Activated CD4-positive, alpha-beta T cell treated with anti-CD3 and anti-CD28 coated beads for 48 hours (primary cell): ENCODE results near the gene LGALS4.
"Not testable (repeated sequence)": the region's sequence is repeated elsewhere in the genome, so short reads cannot be mapped to it uniquely, and the experiment has no call there.

Source experiments
- DNase-seq: peaks from one replicate; pipeline ENCODE4 v3.0.0-alpha.2; 2020

Gene LGALS4

DNA sequence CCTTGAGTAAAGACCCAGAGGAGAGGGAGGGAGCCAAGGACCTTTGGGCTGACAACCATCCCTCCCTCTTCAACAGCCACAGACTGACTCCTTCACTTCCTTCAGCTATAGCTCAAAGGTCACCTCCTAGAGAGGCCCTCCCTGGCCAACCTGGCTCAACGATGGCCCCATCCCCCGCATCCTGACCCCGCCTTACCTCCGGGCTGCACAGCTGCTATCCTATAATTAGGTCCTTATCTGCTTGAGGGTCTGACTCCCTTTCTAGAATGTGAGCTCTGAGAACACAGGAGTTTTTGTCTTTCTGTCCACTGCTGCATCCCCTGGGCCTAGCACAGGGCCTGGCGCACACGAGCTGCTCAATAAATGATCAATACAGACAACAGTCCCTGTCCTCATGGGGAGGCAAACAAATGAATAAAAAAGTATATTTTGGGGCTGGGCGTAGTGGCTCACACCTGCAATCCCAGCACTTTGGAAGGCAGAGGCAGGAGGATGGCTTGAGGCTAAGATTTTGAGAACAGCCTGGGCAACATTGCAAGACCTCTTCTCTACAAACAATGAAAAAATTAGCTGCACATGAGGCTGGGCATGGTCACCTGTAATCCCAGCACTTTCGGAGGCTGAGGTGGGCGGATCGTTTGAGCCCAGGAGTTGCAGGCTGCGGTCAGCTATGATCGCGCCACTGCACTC, 6.6 kb upstream of the LGALS4 start:
- DNase-seq: no peak

DNA sequence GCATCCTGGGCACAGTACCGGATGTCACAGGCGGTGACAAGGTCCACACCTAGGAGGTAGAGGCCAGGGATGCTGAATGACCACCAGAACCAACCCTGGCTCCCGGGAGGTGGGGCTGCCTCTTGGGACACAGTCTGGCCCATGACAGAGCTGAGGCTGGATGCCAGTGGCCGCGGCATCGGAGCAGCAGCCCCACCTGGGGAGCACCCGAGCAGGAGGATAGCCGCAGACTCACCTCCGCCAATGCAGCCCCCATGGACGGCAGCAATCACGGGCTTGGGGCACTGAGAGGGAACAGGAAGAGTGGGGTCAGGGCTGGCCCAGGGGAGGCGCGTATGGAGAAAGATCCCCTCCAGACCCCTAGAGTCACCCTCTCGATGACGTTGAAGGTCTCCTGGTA, 4.3 kb upstream of the LGALS4 start:
- no peak for DNase-seq

DNA sequence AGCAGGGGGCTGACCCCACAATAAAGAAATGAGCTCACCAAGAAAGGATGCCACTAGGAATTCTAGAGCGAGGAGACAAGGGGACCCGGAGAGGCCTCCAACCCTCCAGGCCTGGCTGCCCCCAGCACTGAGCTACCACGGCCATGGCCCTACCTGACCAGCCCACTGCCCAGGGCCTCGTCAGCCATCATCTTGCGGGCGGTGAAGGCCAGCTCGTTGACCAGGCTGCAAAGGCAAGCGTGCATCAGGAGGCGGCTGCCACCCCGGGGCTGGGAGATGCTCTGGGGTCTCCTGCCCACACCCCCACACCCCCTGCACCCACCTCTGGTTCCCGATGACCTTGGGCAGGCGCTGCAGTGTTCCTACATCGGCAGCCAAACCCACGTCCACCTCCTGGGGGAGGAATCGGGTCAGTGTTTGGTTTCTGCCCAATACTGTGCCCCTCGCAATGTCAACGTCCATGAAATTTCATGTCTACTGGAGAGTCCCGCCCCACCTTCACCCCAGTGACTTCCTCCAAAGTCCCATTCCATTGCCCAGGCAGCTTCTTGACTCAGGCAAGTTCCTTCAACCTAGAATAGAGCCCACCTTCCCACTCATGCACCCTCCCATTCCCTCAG, 3.5 kb upstream of the LGALS4 start:
- no peak for DNase-seq

DNA sequence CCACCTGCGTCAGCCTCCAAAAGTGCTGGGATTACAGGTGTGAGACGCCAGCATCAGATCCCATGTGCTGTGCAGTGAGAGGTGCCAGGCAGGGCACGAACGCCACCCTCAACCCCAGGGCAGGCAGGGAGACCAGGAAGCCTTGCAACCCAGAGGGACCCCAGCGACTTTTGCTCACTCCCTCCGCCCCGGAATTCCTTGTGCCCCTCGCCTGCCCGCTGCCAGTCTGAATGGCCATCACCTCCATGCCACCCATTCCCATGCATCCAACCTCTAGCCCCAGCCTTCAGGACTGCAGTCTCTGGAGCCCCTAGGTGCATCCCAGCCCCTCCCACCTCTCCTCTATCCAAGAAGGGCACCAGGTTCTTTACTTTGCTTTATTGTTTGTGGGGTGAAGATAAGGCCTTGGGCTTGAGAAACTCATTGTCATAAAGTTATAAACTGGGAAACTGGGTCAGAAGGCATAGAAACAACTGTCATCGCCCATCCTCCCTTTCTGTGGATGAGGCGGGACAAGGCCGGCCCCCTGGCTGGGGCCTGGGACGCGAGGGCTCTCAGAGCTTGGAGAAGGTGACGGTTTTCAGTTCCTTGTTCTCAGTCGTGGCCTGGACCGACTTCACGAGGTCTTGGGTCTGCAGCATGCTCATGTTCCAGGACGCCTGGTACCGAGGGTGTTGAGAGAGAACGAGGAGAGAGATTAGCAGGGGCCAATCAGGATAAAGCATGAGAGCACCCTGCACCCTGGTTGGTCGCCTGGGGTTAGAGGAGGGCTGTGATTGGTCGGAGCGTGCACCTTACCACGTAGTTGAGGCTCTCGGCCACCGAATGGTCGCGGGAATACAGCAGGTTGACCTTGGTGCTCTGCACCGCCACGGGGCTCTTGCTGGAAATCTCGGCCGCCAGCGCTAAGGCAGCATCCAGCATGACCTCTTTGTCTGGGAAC, 2.6 kb upstream of the LGALS4 start:
- no peak for DNase-seq

DNA sequence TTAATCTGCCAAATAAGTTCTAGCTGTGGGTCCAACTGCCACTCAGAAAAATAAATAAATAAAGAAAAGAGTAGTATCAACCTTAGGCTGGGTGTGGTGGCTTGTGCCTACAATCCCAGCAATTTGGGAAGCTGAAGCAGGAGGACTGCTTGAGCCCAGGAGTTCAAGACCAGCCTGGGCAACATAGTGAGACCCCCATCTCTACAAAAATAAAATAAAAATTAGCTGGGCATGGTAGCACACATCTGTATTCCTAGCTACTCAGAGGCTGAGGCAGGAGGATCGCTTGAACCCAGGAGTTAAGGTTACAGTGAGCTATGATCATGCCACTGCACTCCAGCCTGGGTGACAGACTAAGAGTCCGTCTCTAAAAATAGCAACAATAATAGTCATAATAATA, 1.2 kb upstream of the LGALS4 start:
- not testable (repeated sequence) for DNase-seq

DNA sequence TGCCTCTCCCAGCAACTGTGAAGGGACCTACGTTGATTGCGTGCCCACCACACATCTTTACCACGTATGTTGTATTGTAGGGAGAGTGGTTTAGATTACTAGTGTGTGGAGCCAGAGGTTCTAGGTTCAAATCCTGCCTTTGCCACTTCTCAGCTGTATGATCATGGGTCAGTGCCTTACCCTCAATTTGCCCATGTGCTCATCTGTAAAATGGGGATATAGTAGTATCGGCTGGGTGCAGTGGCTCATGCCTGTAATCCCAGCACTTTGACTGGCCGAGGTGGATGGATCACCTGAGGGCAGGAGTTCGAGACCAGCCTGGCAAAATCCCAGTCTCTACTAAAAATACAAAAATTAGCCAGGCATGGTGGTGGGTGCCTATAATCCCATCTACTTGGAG, 578 bp upstream of the LGALS4 start:
- no peak for DNase-seq

DNA sequence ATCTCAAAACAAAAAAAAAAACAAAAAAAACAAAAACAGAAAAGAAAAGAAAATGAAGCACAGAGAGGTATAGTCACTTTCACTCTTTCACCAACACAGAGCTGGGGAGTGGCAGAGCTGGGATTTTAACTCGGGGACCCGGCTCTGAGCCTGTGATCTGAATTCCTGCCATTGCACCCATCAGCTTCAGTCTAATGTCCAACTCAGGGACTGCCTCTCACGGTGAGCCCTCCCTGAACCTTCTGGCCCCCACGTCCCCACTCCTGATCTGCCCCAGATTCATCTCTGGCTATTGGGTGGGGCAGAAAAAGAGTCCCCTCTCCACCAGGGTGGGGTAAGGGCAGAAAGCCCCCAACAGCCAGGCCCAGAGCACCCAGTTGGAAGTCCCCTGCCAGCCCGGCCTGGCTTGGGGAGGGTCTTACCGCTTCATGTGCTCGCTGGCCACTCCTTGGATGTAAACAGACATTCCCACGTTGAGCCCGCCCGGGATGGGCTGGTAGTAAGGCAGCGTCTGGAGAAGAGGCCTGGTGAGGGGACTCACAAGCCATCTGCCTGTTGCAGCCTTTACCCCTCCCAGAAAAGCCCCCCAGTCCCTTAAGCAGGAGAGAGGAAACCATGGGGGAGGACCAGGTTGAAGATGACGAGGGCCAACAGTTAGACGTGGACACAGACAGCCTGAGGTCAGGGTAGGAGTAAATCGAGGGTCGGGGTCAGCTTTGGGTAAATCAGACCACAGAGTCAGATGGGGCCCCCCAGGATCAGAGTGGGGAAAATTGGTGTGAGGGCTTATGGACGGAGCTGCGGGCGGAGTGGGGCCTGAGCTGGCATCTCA, 520 bp downstream of the LGALS4 start:
- no peak for DNase-seq

DNA sequence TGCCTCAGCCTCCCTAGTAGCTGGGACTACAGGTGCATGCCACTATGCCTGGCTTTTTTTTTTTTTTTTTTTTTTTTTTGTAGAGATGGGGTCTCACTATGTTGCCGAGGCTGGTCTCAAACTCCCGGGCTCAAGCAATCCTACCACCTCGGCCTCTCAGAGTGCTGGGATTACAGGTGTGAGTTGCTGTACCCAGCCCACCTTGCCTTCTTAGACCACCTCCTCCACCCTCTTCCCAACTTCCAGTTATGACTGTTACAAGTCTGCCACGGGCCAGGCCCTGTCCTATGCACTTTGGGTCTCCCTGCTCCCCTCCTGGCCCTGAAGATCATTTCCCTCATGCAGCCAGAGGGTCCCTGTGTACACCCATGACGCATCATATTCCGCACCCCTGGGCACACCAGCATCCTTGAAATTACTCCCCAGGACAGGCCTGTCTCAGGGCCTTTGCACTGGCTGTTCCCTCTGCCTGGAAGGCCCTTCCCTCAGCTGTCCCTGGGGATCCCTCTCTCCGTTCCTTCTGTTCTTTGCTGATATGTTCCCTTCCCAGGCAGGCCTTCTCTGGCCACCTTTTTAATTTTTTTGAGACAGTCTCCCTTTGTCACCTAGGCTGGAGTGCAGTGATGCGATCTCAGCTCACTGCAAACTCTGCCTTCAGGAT, 3.0 kb downstream of the LGALS4 start:
- no peak for DNase-seq

DNA sequence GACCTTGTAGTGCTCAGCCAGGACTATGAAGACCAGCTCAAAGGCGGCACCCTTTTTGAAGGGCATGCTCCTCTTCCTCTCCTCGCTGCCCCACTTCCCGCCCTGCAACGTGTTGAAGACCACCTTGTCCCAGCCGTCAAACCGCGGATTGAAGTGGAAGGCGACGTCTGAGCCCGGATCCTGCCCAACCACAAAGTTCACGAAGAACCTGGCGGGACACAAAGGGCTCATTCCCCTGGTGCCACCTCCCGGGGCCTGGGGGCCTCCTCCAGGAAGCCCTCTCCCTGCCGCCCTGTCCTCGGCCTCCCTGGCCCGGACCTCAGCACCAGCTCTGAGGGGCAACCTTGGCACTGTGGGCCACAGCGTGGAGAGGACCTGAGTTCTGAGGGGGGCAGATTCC, 4.0 kb downstream of the LGALS4 start:
- no peak for DNase-seq

DNA sequence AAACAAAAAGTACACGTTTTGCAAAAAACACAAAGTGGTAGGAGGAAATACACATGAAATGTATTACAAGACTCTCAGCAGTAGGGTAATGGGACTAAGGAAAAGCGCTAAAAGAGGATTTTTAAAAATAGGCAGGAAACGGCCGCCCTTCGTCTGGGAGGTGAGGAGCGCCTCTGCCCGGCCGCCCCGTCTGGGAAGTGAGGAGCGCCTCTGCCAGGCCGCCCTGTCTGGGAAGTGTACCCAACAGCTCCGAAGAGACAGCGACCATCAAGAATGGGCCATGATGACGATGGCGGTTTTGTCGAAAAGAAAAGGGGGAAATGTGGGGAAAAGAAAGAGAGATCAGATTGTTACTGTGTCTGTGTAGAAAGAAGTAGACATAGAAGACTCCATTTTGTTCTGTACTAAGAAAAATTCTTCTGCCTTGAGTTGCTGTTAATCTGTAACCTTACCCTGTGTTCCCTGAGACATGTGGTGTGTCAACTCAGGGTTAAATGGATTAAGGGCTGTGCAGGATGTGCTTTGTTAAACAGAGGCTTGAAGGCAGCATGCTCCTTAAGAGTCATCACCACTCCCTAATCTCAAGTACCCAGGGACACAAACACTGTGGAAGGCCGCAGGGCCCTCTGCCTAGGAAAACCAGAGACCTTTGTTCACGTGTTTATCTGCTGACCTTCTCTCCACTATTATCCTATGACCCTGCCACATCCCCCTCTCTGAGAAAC, 5.2 kb downstream of the LGALS4 start:
- DNase-seq: not testable (repeated sequence)

DNA sequence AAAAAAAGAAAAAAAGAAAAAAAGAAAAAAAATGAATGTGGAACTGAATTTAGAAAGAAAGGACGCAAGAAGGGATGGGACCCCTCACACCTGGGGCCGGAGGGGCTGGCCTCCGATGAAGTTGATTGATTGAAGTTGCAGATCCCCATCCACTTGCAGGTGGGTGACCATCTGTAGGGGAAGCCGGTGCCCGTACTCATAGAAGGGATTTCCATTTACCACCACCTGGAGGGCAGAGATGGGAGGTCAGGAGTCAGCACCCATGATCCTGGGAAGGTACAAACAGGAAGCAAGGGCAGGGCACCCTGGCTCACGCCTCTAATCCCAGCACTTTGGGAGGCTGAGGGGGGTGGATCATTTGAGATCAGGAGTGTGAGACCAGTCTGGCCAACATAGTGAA, 6.4 kb downstream of the LGALS4 start:
- no peak for DNase-seq

DNA sequence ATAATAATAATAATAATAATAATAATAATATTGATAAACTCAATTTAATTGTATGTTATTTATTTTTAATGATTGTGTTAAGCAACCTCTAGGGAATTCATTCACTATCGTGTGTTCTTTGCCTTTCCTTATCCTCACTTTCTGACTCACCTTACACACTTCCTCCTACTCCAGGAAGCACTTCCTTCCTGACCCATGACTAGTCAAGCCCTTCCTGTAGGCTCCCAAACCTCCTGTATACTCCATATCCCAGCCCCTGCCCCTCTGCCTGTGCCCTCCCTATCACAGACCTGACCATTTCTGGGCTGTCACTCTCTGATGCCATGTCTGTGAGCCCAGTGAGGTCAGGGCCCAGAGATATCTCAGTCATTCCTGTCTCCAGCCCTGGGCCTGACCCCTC, 7.6 kb downstream of the LGALS4 start:
- DNase-seq: no peak

DNA sequence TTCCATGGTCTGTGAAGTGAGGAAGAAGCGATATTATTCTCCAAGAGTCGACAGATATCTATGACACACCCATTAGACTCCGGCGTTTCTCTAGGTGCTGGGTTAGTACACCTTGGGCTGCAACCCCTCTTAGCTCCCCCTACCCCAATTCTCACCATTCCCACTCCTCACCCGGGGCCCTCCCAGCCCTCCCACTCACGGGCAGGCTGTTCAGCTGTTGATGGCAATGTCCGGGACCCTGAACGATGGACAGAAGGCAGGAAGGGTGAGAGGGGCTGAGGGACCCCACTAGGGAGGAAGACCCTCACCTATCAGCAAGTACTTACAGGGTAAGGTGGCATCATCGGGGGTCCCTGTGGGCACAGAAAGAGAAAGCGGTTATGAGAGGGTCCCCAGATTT, 9.2 kb downstream of the LGALS4 start:
- no peak for DNase-seq

DNA sequence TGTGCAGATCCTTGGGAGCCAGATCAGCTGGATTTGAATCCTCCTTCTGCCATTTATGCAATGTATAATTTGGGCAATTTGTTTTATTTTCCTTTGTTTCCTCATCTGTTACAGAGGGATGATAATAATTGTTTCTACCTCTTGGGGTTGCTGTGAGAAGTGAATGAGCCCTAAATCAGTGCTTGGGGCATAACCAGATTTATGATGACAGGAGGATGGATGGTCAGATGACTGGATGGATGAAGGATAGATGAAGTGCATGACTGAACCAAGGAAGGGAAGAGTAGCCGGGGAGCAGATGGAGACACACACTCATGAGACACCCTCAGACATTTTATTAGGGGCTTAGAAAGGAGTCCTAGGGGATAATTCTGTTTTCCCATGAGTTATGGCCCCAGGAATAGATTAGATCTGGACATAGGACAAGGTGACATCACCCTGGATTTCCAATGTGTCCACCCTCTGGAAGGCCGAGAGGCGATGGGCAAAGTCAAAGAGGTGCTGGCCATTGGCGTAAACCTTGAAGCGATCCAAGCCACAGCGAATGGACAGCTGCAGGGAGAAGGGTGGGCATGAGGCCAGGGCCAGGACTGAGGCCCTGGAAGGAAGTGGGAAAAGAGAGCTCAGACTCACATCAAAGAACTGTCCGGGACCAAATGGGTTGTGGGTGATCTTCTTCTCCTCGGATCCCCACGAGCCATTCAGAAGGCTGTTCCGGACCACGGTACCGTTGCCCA, 11.2 kb downstream of the LGALS4 start:
- no peak for DNase-seq

DNA sequence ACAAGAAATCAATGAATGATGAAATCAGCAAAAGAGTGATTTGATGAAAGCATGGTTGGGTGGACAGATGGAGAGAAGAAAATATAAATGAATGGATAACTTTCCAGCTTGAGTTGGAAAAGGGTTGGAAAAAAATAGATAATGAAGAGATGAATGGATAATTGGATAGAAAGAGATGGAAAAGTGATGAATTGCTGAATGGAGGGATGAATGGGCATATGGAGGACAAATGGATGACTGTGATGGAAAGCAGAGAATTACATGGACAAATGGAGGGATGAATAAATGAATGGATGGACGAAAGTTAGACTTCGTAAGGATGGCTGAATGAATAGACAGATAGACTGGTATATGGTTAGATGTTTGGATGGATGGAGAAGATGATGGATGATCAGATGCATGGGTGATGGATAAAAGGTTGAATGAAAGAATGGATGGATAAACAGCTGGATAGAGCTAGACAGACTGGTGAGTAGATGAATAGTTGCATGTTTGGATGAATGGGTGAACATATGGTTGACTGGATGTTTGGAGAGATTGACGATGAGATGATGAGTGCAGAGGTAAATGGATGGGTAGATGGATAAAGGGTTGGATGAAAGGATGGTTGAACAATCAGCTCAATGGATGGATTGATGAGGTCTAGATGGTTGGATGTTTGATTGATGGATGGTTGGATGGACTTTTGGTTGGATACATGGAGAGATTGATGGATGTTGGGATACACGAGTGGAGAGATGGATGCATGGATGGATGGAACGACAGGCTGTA, 12.0 kb downstream of the LGALS4 start:
- DNase-seq: no peak

DNA sequence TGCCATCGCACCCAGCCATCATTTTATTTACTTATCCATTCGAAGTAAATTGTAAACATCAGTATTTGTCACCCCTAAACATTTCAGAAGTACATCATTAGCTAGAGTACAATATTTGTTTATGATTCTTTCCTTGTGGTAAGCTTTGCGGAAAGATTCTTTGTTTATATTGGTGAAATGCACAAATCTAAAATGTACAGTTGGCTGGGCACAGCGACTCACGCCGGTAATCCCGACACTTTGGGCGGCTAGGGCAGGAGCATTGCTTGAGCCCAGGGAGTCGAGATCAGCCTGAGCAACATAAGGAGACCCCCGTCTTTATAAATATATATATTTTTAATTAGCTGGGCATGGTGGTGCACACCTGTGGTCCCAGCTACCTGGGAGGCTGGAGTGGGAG, 13.6 kb downstream of the LGALS4 start:
- DNase-seq: no peak

DNA sequence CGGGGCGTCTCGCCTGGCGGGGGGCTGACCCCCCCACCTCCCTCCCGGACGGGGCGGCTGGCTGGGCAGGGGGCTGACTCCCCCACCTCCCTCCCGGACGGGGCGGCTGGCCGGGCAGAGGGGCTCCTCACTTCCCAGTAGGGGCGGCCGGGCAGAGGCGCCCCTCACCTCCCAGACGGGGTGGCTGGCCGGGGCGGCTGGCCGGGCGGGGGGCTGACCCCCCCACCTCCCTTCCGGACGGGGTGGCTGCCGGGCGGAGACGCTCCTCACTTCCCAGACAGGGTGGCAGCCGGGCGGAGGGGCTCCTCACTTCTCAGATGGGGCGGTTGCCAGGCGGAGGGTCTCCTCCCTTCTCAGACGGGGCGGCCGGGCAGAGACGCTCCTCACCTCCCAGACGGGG, 15.0 kb downstream of the LGALS4 start:
- not testable (repeated sequence) for DNase-seq

DNA sequence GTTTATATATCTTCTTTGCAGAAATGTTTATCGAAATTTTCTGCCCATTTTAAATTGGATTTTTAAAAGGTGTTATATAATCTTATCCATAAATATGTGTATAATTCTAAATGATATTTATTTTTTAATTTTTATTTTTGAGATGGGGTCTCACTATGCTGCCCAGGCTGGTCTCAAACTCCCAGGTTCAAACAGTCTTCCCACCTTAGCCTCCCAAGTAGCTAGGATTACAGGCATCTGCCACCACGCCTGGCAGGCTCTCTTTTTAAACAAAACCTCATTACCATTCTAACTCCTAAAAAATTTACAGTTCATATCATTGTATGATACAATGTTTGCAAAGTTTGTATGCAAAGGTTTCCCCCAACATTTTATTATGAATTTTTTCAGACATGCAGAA, 16.6 kb downstream of the LGALS4 start:
- no peak for DNase-seq

DNA sequence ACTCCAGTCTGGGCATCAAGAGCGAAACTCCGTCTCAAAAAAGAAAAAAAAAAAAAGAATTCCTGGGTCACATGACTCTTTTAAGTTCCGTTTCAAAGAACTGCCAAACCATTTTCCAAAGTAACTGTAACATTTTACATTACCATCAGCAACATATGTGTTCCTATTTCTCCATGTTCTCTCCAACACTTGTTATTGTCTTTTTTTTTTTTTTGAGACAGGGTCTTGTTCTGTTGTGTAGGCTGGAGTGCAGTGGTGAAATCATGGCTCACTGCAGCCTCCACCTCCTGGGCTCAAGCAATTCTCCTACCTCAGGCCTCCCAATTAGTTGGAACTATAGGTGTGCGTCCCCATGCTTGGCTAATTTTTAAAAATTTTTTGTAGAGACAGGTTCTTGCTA, 17.2 kb downstream of the LGALS4 start:
- no peak for DNase-seq

DNA sequence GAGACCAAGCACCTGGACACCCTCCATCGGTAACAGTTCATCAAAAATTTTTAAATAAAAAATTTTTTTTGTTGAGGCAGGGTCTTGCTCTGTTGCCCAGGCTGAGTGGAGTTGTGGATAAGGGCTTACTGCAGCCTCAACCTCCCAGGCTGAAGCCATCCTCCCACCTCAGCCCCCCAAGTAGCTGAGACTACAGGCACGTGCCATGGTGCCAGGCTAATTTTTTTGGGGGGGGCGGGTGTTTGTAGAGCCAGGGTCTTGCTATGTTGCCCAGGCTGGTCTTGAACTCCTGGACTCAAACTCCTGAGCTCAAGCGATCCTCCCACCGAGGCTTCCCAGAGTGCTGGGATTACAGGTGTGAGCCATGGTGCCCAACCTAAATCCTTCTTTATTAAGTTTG, 19.1 kb downstream of the LGALS4 start:
- DNase-seq: no peak
